Vagina (tissue), 2 donors: ENCODE results near the gene KRT23.

Experiments used
- CTCF ChIP-seq, 3 experiments: fragments of 450-650 bp in 2 of 3; fragments of 200-600 bp in 1 of 3; sonication (generic) in 1 of 3; IDR thresholded peaks; one replicate each; pipeline ENCODE4 v1.5.1; 2017 to 2019; ENCODE audit warnings: antibody characterized with exemption in 3 of 3, mild to moderate bottlenecking in 2 of 3, moderate library complexity in 2 of 3
- POLR2A ChIP-seq, 2 donors: fragments of 450-650 bp; IDR thresholded peaks; one replicate each; pipeline ENCODE4 v1.6.1; 2017; ENCODE audit warnings: antibody characterized with exemption in 2 of 2, mild to moderate bottlenecking in 2 of 2, moderate library complexity in 2 of 2
- POLR2AphosphoS5 ChIP-seq, 2 donors: sonication (generic); formaldehyde crosslinking; IDR thresholded peaks; one replicate each; pipeline ENCODE4 v1.9.0; 2017; ENCODE audit warnings: antibody characterized with exemption in 2 of 2, mild to moderate bottlenecking in 2 of 2, low read depth in 1 of 2; ENCODE audit not compliant: insufficient read depth in 1 of 2

GRCh38 chr17:40966848-40967247 lies 29.4 kb upstream of the KRT23 start, which contains the start of gene KRT39:
- TF ChIP-seq CTCF (IDR thresholded peaks at IDR 0.05) (no peak), POLR2A (IDR thresholded peaks at IDR 0.05) (no peak), POLR2AphosphoS5 (IDR thresholded peaks at IDR 0.05; ENCODE audit: insufficient read depth in 1 of 2, low read depth in 1 of 2) (no peak)
